OCI-LY1 (cell line): ENCODE results near the gene CCDC187.
"Not testable (repeated sequence)": the region's sequence is repeated elsewhere in the genome, so short reads cannot be mapped to it uniquely, and the experiment has no call there.

Experiments used
- H2AFZ ChIP-seq: fragments of 200-600 bp; sonication (generic), shearing (Covaris generic); 2 replicates; pipeline ENCODE4 v1.6.0; 2014; ENCODE audit warnings: antibody characterized with exemption, mild to moderate bottlenecking, low read length
- H3F3A ChIP-seq: fragments of 200-600 bp; sonication (generic), shearing (Covaris generic); 2 replicates; pipeline ENCODE4 v1.6.0; 2014; ENCODE audit warnings: mild to moderate bottlenecking, antibody characterized with exemption, low read length, moderate library complexity; ENCODE audit not compliant: insufficient read depth
- H3K27ac ChIP-seq: fragments of 200-600 bp; sonication (generic); 2 replicates; pipeline ENCODE4 v1.5.1; 2014; ENCODE audit warnings: low read length, mixed run types, mild to moderate bottlenecking, low read depth; ENCODE audit not compliant: poor library complexity, severe bottlenecking
- H3K27me3 ChIP-seq: fragments of 200-600 bp; sonication (generic); 2 replicates; pipeline ENCODE4 v1.6.0; 2014; ENCODE audit warnings: antibody characterized with exemption, mild to moderate bottlenecking, low read length, moderate library complexity; ENCODE audit not compliant: insufficient read depth
- H3K36me3 ChIP-seq: fragments of 200-600 bp; sonication (generic); 2 replicates; pipeline ENCODE4 v1.6.1; 2014; ENCODE audit warnings: mild to moderate bottlenecking, antibody characterized with exemption, low read length, moderate library complexity, mixed read lengths; ENCODE audit not compliant: insufficient read depth
- H3K4me1 ChIP-seq: fragments of 200-600 bp; sonication (generic); 2 replicates; pipeline ENCODE4 v1.5.1; 2014; ENCODE audit warnings: mild to moderate bottlenecking, low read length, moderate library complexity; ENCODE audit not compliant: insufficient read depth, severe bottlenecking
- H3K4me2 ChIP-seq: fragments of 200-600 bp; sonication (generic), shearing (Covaris generic); 2 replicates; pipeline ENCODE4 v1.6.1; 2014; ENCODE audit warnings: low read length
- H3K4me3 ChIP-seq: fragments of 200-600 bp; sonication (generic); 2 replicates; pipeline ENCODE4 v1.5.1; 2014; ENCODE audit warnings: low read length, low read depth, mild to moderate bottlenecking, mixed read lengths; ENCODE audit not compliant: poor library complexity, severe bottlenecking
- H3K79me2 ChIP-seq: fragments of 200-600 bp; shearing (Covaris generic); 2 replicates; pipeline ENCODE4 v1.6.1; 2016; ENCODE audit warnings: mixed run types, low read length, mixed read lengths; ENCODE audit not compliant: insufficient read depth
- H3K9ac ChIP-seq: fragments of 200-600 bp; sonication (generic), shearing (Covaris generic); 2 replicates; pipeline ENCODE4 v1.6.1; 2014; ENCODE audit warnings: mild to moderate bottlenecking, low read length, mixed read lengths
- H3K9me2 ChIP-seq: fragments of 200-600 bp; sonication (generic), shearing (Covaris generic); 2 replicates; pipeline ENCODE4 v1.6.1; 2014; ENCODE audit warnings: low read depth, mild to moderate bottlenecking, low read length, mixed read lengths
- H3K9me3 ChIP-seq: fragments of 200-600 bp; shearing (Covaris generic); 2 replicates; pipeline ENCODE4 v1.6.1; 2014; ENCODE audit warnings: low read length, mixed read lengths
- H4K20me1 ChIP-seq: fragments of 200-600 bp; sonication (generic), shearing (Covaris generic); 2 replicates; pipeline ENCODE4 v1.6.0; 2016; ENCODE audit warnings: mild to moderate bottlenecking, low read length; ENCODE audit not compliant: insufficient read depth
- EZH2 ChIP-seq: fragments of 200-600 bp; sonication (generic), shearing (Covaris generic); IDR thresholded peaks from 2 replicates; pipeline ENCODE4 v1.8.0; 2017; ENCODE audit warnings: borderline replicate concordance, mixed run types, mild to moderate bottlenecking, antibody characterized with exemption, low read length, moderate library complexity, mixed read lengths
- TF ChIP-seq, protein P1 (sequence below): fragments of 200-600 bp; sonication (generic), shearing (Covaris generic); IDR thresholded peaks from 2 replicates; pipeline ENCODE4 v1.5.1; 2017; ENCODE audit warnings: mild to moderate bottlenecking, antibody characterized with exemption, low read length, moderate library complexity, mixed read lengths

CCDC187 gene

DNA sequence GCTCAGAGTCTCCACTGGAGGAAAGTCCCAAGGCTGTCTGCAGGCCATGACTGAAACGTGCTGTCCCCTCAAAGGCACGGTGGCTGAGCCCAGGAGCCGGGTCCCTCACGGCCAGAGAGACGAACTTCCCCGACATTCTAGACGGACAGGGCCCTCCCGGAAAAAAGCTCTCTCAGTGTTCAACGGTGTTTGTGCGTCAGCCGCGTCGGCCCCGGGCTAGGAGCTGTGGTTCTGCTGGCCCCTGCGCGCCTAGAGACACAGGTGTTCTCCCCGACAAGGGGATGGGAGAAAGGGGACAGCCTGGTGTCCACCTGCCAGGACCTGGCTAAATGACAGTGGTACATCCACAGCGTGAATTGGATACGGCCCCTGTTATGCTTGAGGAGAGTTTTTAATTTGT, 17.7 kb upstream of the CCDC187 start:
- H3F3A ChIP-seq, result no peaks in the 10 kb centered on the region
- H2AFZ ChIP-seq, result no peak overlapping the region
- no peak overlapping the region for H3K4me3 ChIP-seq
- H3K4me1 ChIP-seq, result no peaks in the 10 kb centered on the region
- no peaks in the 10 kb centered on the region for H4K20me1 ChIP-seq
- H3K9ac ChIP-seq, result no peak overlapping the region
- no peak for TF ChIP-seq EZH2
- TF ChIP-seq, protein P1, sequence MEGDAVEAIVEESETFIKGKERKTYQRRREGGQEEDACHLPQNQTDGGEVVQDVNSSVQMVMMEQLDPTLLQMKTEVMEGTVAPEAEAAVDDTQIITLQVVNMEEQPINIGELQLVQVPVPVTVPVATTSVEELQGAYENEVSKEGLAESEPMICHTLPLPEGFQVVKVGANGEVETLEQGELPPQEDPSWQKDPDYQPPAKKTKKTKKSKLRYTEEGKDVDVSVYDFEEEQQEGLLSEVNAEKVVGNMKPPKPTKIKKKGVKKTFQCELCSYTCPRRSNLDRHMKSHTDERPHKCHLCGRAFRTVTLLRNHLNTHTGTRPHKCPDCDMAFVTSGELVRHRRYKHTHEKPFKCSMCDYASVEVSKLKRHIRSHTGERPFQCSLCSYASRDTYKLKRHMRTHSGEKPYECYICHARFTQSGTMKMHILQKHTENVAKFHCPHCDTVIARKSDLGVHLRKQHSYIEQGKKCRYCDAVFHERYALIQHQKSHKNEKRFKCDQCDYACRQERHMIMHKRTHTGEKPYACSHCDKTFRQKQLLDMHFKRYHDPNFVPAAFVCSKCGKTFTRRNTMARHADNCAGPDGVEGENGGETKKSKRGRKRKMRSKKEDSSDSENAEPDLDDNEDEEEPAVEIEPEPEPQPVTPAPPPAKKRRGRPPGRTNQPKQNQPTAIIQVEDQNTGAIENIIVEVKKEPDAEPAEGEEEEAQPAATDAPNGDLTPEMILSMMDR, result no peak
- H3K27ac ChIP-seq, result no peak overlapping the region
- H3K27me3 ChIP-seq, result peaks cover 15% of the 10 kb centered on the region; the same call in 1 of the 2 replicates
- no peak overlapping the region for H3K4me2 ChIP-seq
- no peaks in the 10 kb centered on the region for H3K9me3 ChIP-seq
- no peaks in the 10 kb centered on the region for H3K9me2 ChIP-seq
- H3K36me3 ChIP-seq, result no peaks in the 10 kb centered on the region; the same call in 1 of the 2 replicates
- no peaks in the 10 kb centered on the region for H3K79me2 ChIP-seq

DNA sequence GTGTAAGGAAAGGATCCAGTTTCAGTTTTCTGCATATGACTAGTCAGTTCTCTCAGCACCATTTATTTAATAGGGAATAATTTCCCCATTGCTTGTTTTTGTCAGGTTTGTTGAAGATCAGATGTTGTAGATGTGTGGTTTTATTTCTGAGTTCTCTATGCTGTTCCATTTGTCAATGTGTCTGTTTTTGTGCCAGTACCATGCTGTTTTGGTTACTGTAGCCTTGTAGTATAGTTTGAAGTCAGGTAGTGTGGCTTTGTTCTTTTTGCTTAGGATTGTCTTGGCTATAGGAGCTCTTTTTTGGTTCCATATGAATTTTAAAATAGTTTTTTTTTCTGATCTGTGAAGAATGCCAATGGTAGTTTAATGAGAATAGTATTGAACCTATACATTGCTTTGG, 17.1 kb upstream of the CCDC187 start:
- not testable (repeated sequence) for H3K9me2 ChIP-seq, H3K9ac ChIP-seq, H3K9me3 ChIP-seq, H2AFZ ChIP-seq, H3K4me2 ChIP-seq, H3K36me3 ChIP-seq, H3K4me1 ChIP-seq, H3F3A ChIP-seq, H3K79me2 ChIP-seq, H3K27ac ChIP-seq, H3K4me3 ChIP-seq, H4K20me1 ChIP-seq
- peaks cover 21% of the 10 kb centered on the region; the same call in 1 of the 2 replicates for H3K27me3 ChIP-seq

DNA sequence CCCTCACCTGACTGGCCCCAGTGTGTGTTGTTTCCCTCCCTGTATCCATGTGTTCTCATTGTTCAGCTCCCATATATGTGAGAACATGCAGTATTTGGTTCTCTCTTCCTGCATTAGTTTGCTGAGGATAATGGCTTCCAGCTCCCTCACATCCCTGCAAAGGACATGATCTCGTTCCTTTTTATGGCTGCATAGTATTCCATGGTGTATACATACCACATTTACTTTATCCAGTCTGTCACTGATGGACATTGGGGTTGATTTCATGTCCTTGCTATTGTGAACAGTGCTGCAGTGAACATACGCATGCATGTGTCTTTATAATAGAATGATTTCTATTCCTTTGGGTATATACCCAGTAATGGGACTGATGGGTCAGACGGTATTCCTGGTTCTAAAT, 16.1 kb upstream of the CCDC187 start:
- H3K9me3 ChIP-seq, H2AFZ ChIP-seq, H3K4me3 ChIP-seq, H3K4me1 ChIP-seq, H3K4me2 ChIP-seq, H3K36me3 ChIP-seq, H3K9me2 ChIP-seq, H4K20me1 ChIP-seq, H3F3A ChIP-seq, H3K79me2 ChIP-seq, H3K9ac ChIP-seq, H3K27ac ChIP-seq: not testable (repeated sequence)
- peaks cover 31% of the 10 kb centered on the region; the same call in 1 of the 2 replicates for H3K27me3 ChIP-seq

DNA sequence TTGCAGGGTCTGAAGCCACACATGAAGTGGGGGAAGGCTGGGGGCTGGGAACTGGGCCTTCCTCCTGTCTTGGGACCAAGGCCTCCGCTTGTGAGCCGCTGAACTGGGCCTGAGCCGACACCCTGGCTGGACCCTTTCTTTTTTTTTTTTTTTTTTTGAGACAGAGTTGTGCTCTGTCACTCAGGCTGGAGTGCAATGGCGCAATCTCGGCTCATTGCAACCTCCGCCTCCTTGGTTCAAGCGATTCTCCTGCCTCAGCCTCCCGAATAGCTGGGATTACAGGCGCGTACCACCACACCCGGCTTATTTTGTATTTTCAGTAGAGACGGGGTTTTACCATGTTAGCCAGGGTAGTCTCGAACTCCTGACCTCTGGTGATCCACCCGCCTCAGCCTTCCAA, 15.3 kb upstream of the CCDC187 start:
- H3K4me3 ChIP-seq, H3K36me3 ChIP-seq, H3K9me3 ChIP-seq, H3K9me2 ChIP-seq, H3K79me2 ChIP-seq, H4K20me1 ChIP-seq, H2AFZ ChIP-seq, H3K27ac ChIP-seq, H3K4me2 ChIP-seq, H3K4me1 ChIP-seq, H3F3A ChIP-seq, H3K9ac ChIP-seq: not testable (repeated sequence)
- H3K27me3 ChIP-seq, result peaks cover 37% of the 10 kb centered on the region; the same call in 1 of the 2 replicates

DNA sequence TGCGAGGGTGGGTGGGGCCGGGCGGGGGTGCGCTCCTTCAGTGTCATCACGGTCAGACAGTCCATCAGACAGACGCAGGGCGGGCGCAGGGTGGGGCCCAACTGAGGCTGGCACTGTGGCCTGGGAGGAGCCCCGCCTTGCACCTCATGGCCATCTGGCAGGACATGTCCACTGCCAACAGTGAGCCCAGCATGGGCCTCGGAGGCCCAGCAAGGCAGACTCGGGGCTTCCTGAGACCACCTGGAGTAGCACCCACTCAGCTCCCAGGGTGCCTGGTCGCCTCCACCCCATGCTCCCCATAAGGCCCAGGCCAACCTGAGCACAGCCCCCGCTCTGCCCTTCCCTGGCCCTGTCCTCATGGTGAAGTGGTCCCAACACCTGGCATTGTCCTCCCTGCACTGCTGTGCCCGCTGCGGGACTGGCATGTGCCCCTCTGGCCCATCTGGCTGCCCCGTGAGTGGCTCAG, 14.9 kb upstream of the CCDC187 start:
- Histone ChIP-seq H3K27ac (no peak overlapping the region), H4K20me1 (no peaks in the 10 kb centered on the region), H3K9me2 (no peaks in the 10 kb centered on the region), H3K9ac (no peak overlapping the region), H3F3A (no peaks in the 10 kb centered on the region), H3K9me3 (peaks cover 8% of the 10 kb centered on the region), H3K4me2 (no peak overlapping the region), H3K36me3 (peaks cover 9% of the 10 kb centered on the region; the same call in 1 of the 2 replicates), H3K79me2 (no peaks in the 10 kb centered on the region), H3K27me3 (peaks cover 41% of the 10 kb centered on the region; the same call in 1 of the 2 replicates), H2AFZ (no peak overlapping the region), H3K4me1 (no peaks in the 10 kb centered on the region), H3K4me3 (no peak overlapping the region)
- TF ChIP-seq EZH2, result no peak
- TF ChIP-seq, protein P1, result no peak
